CD4-positive, alpha-beta T cell treated with Interleukin-21 for 1 hour (primary cell): ENCODE results near the gene CNIH3.

Source experiments
- DNase-seq: peaks from one replicate; pipeline ENCODE4 v3.0.0-alpha.2; 2020

CNIH3 gene

DNA sequence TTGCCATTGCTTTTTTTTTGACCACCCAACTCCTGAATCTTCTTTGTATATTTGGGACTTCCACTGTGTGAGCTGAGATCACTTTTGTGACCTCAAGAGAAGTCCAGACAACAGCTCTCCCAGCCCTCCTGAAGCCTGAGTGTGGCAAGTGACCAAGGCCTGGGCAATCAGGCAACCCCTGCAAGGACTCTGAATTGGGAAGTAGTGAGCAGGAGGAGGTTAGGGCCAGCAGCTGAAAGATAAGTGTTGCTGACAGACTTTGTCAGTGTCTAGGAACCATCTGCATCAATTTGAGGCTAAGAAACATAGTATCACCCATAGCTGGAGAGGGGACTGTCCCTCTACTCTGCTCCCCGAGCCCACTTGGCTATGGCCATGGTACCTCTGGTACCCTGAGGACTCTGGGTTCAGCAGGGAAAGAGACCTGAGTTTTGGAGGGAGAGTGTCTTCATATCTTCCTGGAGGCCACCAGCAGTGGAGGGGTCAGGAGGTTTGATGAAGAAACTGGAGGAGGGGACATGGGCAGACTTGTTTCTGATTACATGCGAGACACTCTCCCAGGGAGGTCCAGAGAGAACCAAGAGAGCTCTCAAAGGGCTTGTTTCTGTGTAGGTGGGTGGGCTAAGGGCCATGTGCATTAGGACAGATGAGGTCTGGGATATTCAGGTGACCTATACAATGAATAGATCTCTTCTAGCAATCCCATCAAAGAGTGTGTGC is 166.3 kb downstream of the CNIH3 start:
- no peak for DNase-seq

- DNase-seq: no peak
Observed at GRCh38 chr1:224783006-224783651, 167.0 kb downstream of the CNIH3 start.

DNA sequence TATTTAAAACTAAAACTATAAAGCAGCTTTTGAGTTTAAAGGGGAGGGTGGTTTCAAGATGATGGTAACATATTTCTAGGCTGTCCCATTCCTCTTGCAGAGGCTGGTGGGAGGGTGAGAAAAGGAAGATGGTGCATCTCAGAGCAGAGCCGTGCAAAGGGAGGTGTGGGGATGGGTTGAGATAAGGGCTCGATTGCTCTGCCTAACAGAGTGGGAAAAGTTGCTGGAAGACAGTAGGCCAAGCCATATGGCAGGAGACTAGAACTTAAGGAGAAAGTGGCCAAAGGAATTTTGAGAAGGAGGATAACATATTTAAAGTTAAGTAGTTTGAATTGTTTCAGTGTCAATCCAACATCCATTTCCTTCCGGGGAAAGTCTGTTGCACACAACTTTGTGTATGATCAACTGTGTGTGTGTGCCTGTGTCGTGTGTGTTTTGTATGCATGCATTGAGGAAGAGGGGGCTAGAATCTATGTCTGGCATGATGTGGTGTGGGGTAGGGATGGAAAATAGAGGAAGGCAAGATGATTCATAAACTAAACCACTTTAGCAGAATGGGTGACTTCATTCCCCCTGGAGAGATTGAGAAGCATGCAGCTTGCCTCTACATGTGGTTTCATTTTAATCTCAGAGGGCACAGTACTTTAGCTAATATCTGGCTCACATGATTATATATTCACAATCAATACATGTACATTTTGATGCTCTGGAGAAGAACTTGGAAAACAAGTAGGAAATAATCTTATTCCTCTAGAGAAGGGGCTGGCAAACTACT is 168.3 kb downstream of the CNIH3 start:
- DNase-seq: no peak

GRCh38 chr1:224785040-224785328 is 168.9 kb downstream of the CNIH3 start:
- no peak for DNase-seq

- DNase-seq: no peak
Observed at GRCh38 chr1:224785622-224786021, 169.5 kb downstream of the CNIH3 start.

DNA sequence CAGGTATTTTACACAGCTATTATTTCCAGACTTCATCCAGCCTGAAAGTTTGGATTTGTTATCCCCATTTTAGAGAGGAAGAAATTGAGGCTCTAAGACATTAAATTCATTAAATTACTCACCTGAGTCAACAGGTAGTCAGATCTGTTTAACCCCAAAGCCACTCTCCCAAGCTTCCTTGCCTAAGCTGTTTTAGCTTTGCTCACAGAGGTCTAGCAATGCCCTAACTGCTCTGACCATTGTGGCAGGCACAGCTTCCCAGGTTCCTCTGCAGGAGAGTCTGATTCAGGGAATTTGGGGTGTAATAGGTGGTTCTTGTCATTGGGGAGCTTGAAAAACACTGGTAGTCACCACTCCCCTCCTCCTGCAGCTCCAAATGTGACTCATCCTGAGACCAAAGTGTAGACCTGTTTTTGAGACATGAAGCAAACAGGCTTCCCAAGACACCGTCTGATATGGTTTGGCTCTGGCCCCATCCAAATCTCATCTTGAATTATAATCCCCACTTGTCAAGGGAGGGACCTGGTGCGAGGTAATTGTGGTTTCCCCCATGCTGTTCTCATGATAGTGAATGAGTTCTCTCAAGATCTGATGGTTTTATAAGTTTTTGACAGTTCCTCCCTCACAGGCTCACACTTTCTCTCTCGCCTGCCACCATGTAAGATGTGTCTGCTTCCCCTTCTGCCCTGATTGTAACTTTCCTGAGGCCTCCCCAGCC is 170.6 kb downstream of the CNIH3 start:
- DNase-seq: no peak

DNA sequence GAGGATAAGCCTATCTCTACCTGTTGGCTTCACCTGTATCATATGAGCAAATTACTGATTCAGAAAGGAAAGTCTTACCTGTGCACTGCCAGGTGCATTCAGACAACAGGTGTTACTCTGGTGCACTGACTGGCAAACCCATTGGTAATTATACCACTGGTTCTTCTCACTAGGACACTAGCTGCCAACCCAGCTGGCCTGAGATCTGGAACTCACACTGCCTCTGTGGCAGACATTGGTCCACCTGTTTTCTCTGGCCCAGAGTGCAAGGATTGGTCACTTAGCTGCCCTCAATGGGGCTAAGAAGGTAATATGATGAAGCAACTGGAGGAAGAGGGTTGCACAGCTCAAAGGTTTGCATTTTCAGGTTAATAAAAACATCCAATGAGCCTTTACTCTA is 173.2 kb downstream of the CNIH3 start:
- no peak for DNase-seq
